Stimulated activated CD8-positive, alpha-beta memory T cell treated with anti-CD3 and anti-CD28 coated beads, Interleukin-12 subunit alpha, Interleukin-12 subunit beta, amount 100 ng/mL, for 4 hours (primary cell): Measurements from ENCODE around the gene SLC34A1.
"Not testable (repeated sequence)": the region's sequence is repeated elsewhere in the genome, so short reads cannot be mapped to it uniquely, and the experiment has no call there.

ENCODE experiments used
- DNase-seq: peaks from one replicate; pipeline ENCODE4 v3.0.0-alpha.2; 2020; ENCODE audit warnings: low read depth

Gene SLC34A1, protein sequence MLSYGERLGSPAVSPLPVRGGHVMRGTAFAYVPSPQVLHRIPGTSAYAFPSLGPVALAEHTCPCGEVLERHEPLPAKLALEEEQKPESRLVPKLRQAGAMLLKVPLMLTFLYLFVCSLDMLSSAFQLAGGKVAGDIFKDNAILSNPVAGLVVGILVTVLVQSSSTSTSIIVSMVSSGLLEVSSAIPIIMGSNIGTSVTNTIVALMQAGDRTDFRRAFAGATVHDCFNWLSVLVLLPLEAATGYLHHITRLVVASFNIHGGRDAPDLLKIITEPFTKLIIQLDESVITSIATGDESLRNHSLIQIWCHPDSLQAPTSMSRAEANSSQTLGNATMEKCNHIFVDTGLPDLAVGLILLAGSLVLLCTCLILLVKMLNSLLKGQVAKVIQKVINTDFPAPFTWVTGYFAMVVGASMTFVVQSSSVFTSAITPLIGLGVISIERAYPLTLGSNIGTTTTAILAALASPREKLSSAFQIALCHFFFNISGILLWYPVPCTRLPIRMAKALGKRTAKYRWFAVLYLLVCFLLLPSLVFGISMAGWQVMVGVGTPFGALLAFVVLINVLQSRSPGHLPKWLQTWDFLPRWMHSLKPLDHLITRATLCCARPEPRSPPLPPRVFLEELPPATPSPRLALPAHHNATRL

DNA sequence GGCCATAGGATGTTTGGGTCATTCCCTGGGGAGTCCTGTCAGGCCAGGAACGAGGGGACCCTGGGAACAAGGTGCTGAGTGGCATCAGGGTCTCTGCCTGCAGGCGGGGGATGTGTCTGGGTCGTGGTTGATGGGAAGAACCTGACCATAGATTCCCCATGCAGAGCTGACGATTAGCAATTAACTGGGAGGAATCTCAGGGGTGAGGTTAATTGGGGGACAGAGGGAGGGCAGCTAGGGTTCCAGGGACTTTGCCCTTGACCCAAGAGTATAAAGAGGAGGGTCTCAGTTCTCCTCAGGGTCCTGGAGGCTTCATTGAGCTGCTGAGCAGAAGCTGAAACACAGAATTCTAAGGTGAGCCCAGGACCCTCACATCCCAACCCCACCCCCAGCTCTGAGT is at the start of gene SLC34A1:
TSS of gene SLC34A1 (plus strand) at position 301 of the 400 bp plus-strand sequence. CDS start 1,308 bp downstream, outside the sequence.
- no peak for DNase-seq

DNA sequence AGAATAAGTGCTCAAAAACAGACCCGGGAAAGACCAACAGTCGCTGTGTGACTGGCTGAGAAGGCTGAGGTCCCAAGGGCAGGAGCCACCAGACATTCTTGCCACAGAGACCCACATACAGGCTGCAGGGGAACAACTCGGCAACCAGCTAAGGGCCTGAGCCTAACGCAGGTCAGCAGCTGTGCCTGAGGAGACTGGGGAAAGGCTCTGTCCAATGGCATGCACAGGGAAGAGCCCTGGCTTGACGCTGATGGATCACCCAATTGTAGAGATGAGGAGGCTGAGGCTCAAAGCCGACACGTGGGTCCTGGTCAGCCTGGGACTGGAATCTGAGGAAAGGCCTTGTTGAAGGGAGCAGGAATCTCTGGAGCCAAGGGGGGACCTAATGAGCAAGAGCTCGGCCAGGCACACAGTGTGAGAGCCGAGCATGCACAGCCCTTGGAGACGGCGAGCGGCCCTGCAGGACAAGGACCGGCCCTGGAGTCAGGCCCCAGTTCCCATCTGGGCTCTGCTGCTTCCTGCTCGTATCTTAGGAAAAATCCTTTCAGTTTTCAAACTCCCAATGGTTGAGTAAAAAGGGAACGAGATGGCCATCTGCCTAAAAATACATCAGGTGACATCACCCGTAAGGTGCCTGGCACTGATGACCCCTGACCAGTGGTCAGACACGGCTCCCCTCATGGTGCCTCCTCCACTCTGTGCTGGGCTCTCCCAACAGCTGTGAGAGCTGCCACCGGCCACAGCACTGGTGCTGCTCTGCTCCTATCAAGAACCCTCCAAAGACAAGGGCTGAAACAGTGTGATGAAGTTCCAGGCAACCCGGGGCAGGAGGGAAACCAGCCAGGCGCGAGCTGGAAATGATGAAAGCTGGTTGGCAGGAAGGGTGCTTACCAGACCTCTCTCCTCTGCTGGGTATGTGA is 49.2 kb upstream of the SLC34A1 start:
- DNase-seq: no peak

DNA sequence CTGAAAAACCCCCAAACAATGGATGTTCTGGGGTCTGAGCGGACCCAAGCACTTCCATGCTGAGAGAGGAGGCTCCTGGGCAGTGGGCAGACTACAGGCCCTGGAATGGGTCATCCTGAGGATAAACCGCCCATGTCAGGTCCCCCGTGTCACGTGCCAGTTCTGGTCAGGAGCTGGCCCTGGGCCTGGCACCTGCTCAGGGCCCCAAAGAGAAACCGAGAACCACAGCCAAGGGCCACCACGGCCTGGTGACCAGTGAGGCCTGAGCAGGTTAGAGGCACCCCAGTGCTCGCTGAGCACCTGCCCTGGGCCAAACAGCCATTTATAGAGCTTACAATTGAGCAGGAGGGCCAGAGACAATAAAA is 48.6 kb upstream of the SLC34A1 start:
- no peak for DNase-seq

DNA sequence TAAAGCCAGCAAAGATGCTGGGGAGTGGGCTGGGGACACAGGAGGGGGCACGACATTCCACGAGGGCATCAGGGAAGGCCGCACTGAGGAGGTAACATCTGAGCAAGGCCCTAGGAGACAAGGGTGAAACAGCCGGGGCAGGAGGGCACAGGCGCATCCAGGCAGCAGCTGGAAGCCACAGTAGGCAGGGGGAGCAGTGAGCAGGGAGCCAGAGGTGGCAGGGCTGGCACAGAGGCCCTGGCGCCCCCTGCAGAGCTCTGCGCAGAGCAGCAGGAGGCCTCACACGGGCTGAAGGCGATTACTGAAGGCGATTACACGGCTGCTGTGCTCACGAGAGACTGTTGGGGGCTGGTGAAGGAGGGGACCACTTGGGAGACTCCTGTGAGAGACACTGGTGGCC is 48.1 kb upstream of the SLC34A1 start:
- DNase-seq: no peak

DNA sequence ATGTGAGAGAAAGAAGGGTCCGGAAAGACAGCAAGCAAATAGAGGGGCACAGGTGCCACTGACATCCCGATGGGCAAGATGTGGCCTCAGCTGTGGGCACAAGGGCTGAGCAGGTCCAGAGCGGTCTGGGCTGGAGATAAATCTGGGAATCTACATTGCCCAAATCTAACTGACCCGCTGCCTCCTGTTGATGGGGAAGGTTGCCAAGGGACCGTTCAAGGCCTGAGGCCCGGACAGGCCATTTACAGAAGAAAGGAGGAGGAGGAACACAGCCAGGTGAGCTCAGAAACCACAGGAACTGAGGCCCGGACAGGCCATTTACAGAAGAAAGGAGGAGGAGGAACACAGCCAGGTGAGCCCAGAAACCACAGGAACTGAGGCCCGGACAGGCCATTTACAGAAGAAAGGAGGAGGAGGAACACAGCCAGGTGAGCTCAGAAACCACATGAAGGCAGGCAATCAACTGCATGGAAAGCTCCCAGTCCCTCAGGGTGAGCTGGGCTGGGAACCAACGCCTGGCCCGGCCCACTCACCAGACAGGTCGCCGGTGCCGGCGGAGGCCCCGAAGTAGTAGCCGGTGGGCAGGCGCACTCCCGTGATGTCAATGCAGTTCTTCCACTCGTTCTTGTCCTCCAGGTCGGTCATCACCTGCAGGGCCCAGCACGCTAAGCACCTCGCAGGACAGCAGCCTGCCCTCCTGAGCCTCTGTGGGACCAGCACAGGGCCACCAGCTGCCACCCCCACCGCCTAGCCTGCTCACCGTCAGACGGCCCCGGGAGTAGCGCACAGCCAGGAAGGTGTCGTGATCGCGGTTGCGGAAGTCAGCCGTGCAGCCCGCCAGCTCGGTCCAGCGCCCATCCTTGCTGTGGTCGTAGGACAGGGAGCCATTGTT is 47.4 kb upstream of the SLC34A1 start:
- DNase-seq: no peak

DNA sequence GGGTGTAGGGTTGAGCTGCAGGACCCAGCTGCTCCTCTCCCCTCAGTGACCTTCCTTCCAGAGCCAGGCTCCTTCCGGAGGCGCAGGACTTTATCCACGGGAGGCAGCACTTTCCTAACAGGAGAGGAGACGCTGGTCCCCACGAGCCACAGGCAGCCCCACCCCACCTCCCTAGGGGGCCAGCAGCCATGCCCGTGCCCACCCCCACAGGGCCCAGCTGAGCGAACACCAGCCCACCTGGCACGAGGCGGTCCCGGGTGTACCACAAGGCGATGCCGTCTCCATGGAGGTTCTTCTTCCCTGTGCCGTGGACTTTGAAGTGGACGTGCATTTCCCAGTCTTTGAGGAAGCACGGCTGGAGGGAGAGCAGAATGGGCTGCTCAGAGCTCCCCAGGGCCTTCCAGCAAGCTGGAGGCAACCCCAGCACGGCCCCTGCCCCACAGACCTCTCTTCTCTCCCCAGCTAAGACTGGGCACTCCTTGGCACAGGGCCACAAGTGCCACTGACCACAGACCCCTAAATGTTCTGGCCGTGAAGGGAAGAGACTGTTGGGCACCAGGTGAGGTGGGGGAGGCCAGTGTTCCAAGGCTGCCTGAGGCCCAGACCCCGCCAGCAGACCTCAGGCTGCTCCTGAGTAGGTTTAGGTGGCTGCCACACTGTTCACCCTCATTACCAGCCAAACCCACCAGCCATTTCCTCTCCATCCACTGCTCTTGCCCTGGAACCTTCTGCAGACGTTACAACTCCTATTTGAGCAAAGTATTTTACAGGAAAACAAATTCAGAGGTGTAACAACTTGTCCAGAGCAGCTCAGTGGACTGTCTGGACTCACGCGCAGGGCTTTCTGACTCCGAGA is 45.8 kb upstream of the SLC34A1 start:
- no peak for DNase-seq

DNA sequence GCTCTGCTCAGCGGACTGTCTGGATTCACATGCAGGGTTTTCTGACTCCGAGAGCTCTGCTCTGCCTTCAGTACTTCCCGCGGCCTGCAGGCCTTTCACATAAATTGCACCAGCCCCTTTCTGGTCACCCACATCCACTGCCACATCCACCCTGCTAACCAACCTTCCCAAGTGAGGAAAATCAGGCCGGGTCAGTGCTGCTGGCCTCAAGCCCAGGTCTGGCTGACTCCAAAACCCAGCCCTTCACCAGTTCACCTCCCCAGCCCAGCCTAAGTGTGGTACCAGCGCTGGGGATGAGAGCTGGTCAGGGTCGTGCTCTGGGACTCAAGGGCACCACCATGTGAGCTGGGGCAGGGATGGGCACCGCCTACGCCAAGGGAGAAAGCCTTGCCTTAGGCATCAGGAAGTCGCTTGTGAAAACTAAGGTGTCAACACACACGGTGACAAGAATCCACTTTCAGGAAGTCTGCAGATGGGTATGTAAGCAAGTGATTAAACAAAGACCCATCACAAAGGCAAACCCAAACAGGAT is 45.1 kb upstream of the SLC34A1 start:
- no peak for DNase-seq

DNA sequence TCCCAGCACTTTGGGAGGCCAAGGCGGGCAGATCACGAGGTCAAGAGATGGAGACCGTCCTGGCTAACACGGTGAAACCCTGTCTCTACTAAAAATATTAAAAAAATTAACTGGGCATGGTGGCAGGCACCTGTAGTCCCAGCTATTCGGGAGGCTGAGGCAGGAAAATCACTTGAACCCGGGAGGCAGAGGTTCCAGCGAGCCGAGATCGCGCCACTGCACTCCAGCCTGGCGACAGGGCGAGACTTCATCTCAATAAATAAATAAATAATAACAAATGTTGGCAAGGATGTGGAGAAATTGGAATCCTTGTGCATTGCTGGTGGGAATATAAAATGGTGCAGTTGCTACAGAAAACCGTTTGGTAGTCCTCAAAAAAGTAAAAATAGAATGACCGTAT is 41.2 kb upstream of the SLC34A1 start:
- DNase-seq: not testable (repeated sequence)

DNA sequence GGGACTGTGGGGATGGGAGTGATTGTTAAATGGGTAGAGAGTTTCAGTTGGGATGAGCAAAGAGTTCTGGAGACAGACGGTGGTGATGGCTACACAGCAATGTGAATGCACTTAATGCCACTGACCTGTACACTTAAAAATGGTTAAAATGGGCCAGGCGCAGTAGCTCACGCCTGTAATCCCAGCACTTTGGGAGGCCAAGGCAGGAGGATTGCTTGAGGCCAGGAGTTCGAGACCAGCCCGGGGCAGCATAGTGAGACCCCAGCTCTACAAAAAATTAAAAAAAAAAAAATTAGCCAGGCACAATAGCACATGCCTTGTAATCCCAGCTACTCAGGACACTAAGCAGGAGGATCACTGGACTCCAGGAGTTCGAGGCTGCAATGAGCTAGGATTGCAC is 40.5 kb upstream of the SLC34A1 start:
- DNase-seq: no peak

DNA sequence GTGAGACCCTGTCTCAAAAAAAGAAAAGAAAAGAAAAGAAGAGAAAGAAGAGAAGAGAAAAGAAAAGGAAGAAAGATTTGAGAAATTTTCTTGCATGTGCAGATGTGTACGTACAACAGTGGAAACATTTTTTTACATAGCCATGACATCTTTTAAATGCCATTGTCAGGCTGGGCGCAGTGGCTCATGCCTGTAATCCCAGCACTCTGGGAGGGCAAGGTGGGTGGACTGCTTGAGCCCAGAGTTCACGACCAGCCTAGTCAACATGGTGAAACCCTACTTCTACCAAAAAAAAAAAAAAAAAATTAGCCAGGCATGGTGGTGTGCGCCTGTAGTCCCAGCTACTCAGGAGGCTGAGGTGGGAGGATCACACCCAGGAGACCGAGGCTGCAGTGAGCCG is 39.3 kb upstream of the SLC34A1 start:
- no peak for DNase-seq

DNA sequence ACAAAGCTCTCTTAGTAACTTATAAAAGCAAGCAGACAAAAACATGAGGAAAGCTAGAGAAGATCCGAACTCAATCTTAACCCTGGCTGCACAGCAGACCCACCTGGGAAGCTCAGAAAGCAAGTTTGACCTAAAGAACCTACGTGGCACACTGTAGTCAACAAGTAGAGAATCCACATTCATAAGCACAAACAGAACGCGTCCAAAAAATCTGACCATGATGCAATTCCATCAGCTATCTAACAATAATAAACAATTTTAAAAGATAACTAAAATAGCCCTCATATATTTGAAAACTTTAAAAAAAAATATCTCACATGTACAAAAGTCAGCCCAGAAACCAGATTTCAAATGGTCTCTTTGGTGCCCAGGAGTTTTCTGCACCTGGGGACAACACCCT is 37.4 kb upstream of the SLC34A1 start:
- no peak for DNase-seq

DNA sequence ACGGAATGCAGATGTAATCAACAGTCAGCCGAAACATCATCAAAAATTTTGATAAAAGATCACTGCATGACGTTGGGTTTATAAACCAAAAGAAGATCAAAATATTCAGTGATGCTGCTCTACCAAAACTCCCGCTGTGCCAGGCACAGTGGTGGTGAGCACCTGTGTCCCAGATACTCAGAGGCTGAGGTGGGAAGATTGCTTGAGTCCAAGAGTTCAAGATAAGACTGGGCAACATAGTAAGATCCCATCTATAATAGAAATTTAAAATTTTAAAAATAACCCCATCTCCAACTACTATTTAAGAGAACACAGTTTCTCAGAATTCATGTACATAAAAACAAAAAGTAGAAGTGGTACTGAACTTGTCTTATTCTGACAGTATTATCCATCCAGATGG is 36.5 kb upstream of the SLC34A1 start:
- DNase-seq: no peak

DNA sequence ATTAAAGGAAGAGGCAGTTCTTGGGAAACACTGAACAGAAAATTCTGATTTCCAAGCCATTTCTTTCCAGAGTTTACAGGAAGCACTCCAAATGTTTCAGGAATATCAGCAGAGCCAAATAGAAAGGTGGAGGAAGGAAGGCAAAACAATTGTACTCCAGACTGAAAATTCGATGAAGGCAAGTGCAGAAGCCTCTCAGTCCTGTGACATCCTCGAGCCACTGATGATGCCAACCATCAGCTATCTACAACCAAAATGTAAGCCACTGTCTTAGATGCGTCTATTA is 34.9 kb upstream of the SLC34A1 start:
- DNase-seq: no peak

DNA sequence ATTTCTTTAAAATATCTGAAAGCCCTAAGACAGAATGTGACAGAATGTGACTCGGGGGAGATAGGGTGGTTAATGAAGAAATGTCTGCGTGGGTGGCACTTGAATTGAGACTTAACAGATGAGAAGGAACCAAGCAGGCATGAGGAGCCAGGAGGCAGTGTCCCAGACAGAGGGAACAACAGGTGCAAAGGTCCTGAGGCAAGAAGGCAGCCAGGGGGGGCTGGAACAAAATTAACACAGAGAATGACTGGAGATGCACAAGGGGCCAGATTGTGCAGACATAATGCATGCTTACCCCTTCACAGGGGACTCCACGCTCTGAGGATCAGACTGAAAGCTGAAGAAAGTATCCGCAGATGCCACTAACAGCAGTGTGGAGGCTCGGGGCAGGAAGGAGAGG is 34.5 kb upstream of the SLC34A1 start:
- no peak for DNase-seq

DNA sequence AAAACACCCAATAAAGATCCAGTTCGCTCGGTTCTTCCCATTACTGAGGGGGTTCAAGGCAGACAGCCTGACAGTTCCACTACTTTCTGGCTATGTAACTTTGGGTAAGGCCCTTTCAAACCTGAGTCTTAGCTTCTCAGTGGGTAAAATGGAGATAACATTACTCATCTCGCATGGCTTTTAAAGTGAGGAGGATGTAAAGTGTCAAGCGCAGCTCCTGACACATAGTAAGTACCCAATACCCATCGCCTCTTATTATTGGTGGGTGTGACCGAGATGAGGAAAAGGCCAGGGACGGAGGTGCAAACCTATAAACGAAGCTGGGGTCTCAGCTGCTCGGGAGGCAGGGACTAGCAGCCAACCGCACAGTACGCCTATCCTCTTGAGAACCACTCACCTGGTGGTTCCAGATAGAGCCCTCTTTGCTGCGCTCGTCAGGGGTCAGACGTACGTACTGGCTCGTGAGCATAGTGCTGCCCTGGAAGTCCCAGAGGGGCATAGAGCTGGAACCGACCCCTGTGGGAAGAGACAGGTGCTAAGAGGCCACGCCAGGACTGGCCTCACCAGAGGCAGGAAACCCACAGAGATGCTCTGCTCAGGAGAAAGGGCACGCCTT is 33.4 kb upstream of the SLC34A1 start:
- no peak for DNase-seq

DNA sequence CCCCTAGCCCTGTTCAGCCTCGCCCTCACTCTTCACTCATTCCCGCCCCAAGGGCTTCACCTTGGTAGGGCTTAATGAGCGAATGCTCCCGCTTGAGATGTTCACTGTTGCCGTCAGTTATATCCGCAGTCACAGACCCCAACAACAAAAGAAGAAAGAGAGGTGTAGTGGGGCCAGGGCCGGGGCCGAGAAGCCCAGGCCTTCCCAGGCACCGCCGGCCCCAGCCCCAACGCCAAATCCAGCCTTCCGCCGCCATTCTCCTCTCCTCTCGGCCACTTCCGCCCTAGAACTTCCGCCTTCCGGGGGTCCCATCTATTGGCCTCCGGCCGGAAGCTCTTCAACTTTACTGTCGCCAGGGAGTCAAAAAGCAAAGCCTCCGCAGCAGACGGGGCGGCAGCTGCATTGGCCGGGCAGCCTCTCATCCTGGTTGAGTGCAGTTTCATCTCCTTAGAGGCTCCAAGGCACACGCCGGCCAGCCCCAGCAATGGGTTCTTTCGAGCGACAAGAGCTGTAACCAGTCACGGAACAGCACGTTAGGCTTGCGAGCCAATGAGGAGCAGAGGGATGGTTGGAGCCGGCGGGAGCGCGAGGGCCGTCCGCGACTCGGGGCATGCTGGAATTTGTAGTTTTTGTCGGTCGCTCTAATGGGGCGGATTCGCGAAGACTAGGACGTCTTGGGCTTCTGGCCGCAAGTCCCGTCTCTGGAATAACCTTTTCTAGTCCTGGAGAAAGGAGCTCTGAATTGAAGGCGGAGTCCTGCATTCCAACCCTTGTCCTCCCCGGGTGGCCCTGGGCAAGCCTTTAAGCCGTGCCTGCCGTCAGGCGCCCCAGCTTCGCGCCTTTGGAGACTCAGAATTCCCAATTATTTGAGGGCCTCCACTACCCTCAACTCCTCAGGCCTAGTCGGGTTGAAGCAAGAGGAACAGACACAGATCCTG is 32.6 kb upstream of the SLC34A1 start, which contains the start of gene LMAN2:
TSS of gene LMAN2 (minus strand) at position 277 of the 938 bp plus-strand sequence. CDS start at position 256, 21 bp downstream.
- peak; percentile 80 for DNase-seq

DNA sequence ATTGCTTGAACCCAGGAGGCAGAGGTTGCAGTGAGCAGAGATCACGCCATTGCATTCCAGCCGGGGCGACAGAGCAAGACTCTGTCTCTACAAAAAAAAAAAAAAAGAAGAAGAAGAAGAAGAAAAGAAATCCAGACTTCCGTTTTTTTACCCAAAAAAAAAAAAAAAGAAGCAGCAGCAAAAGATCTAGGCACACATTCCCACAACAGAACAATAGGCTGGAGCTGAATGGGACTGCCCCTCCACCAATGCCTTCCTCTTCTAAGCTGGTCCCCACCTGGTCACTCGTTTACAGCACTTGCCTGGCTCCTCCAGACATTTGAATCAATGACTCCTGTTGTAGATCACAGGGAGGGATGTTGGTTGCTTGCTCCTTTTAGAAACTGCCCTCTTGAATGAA is 31.1 kb upstream of the SLC34A1 start:
- DNase-seq: no peak

DNA sequence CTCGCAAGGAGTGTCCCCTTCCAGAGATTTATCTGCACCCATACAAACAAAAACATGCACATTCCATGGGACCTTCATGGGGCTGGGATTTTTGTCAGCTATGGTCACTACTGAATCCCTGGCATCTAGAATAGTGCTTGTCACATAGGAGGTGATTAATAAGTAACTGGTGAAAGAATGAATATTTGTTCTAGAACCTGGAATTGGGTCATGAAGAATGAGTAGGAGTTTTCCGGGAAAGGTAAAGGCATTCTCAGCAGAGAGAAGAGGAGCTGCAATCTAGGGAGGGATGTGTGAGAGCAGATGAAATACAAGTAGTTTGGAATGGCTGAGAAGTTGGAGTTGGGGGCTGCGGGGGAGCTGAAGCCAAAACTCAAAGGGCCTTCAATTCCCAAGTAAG is 30.0 kb upstream of the SLC34A1 start:
- DNase-seq: no peak

DNA sequence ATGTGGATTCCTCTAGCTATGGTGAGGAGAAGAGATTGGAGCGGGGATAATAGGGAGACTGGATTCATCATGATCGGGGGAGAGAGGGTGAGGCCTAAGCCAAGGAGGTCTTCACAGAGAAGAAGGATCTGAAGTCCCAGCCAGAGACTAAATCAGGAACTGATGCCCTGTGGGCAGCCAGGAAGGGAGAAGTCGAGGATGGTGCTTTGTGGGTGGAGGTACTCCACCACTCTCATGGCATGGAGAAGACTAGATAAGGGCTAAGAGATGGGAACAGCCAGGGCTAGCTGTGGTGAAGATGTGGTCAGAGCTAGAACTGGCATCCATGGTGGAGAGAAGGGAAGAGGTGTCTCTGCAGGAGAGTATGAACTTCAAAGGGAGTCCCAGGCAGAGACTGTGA is 29.5 kb upstream of the SLC34A1 start:
- DNase-seq: no peak
